ENCODE data around the gene RAB23. TPM values are rescaled to one million over a fixed set of nuclear protein-coding genes. Genes with fewer than 3 reads are reported as not detected.

Gene RAB23
- total RNA-seq, 2 experiments from 2014 or later, result 3.5 to 4.1 TPM

DNA sequence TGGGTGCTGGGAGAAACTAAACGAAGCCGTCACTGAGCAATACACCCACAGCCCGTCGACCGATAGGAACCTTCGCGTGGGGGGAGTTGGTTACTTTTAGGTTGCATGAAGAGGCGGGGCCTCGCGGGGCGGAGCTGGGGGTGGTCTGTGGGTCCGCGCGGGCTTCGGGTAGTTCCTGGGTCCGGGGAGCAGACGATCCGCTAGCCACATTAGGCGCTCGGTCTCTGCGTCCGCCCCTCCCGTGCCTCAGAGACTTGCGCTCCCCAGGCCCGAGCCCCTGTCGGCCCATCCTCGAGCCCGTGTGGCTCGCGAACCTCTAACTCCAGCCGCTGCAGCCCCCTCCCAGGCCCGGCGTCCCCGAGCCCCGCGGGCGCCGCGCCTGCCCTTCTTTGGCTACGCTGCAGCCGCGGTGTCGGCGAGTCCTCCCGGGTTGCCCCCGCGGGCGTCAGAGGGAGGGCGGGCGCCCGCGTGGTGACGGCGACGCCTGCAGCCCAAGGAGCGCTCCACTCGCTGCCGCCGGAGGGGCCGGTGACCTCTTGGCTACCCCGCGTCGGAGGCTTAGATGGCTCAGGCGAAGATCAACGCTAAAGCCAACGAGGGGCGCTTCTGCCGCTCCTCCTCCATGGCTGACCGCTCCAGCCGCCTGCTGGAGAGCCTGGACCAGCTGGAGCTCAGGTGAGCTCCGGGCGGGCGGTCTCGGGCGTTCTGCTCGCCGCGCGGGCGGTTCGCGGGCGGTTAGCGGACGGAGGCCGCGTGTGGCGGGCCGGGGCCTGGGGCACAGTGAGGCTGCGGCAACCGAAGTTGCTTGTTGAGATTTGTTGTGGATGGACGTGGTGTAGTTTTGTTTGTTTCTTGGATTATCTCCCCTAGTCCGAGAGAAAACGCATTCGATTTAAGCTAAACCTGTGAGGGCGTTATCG, 49.7 kb downstream of the RAB23 start, which contains the start of gene BAG2:
Gene BAG2 (plus strand): TSS at position 191 of the 920 bp plus-strand sequence. CDS start 372 bp downstream, at position 563.
- intact Hi-C loops (cut with micrococcal nuclease; ENCODE audit: unreplicated experiment), result loop anchor here (1.0 to 5.0 kb wide), 6 partner anchors 50 to 217 kb away; partner anchors contain the start of genes BEND6, KIAA1586 and RAB23
- ChIA-PET POLR2A (interaction anchor here (0.6 to 2.4 kb wide), 13 partner anchors 10 to 222 kb away, joined by 3 to 11 read pairs (median 3); partner anchors contain the start of genes KIAA1586 and RAB23), CTCF (ENCODE audit: unreplicated experiment) (interaction anchor here (0.6 kb wide), 1 partner anchor 217 kb away, joined by 3 read pairs; the partner anchor contains the start of gene BEND6)
- Histone ChIP-seq H3K9me3 (ENCODE audit: low read length) (no peaks in the 10 kb centered on the region), H3K4me3 (ENCODE audit: low read depth, low read length, poor library complexity, severe bottlenecking) (peak within 1 kb of the TSS; percentile 88), H3K36me3 (ENCODE audit: insufficient read depth, low read length) (peaks cover 30% of the 10 kb centered on the region; the same call in 1 of the 2 replicates), H3K4me2 (ENCODE audit: low read length) (peak within 1 kb of the TSS; percentile 85), H3K4me1 (ENCODE audit: insufficient read depth, low read length, poor library complexity, severe bottlenecking) (peaks cover 20% of the 10 kb centered on the region), H2AFZ (ENCODE audit: low read length) (peak within 1 kb of the TSS; percentile 93), H3K9me2 (ENCODE audit: insufficient read depth, low read length) (no peaks in the 10 kb centered on the region), H3K27ac (ENCODE audit: low read depth, low read length, poor library complexity, severe bottlenecking) (peak within 1 kb of the TSS; percentile 82), H3K79me2 (ENCODE audit: insufficient read depth, low read depth, low read length) (peaks cover 48% of the 10 kb centered on the region), H4K20me1 (ENCODE audit: insufficient read depth, low read length) (peaks cover 11% of the 10 kb centered on the region; the same call in 1 of the 2 replicates)
- peak; percentile 96 for DNase-seq (ENCODE audit: low spot score)
- no TSS peak for BruUV-seq (replicated peaks)
- no peak for TF ChIP-seq EZH2phosphoT487 (IDR thresholded peaks at IDR 0.05; ENCODE audit: borderline replicate concordance, low read depth, low read length)
- TF ChIP-seq, protein P1, sequence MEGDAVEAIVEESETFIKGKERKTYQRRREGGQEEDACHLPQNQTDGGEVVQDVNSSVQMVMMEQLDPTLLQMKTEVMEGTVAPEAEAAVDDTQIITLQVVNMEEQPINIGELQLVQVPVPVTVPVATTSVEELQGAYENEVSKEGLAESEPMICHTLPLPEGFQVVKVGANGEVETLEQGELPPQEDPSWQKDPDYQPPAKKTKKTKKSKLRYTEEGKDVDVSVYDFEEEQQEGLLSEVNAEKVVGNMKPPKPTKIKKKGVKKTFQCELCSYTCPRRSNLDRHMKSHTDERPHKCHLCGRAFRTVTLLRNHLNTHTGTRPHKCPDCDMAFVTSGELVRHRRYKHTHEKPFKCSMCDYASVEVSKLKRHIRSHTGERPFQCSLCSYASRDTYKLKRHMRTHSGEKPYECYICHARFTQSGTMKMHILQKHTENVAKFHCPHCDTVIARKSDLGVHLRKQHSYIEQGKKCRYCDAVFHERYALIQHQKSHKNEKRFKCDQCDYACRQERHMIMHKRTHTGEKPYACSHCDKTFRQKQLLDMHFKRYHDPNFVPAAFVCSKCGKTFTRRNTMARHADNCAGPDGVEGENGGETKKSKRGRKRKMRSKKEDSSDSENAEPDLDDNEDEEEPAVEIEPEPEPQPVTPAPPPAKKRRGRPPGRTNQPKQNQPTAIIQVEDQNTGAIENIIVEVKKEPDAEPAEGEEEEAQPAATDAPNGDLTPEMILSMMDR (conservative IDR thresholded peaks at IDR 0.05; ENCODE audit: low read length), result 0 out of 2 replicates have a peak, but pooled peaks have one; percentile 23

DNA sequence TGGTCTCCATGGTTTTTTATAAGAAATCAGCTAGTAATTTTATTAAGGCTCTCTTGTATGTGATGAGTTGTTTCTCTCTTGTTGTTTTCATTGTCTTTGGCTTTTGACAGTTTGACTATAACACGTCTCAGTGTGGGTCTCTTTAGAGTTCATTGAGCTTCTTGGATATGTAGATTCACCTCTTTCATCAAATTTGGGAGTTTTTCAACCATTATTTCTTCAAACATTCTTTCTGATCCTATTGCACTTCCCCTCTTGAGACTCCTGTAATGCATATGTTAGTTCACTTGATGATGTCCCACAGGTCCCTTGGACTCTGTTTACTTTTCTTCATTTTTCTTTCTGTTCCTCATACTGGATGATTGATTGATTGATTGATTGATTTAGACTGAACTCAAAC, 57.0 kb downstream of the RAB23 start:
- no peak for DNase-seq (ENCODE audit: low spot score)
- intact Hi-C loops (cut with micrococcal nuclease; ENCODE audit: unreplicated experiment), result no loop called here
- Histone ChIP-seq H3K9me2 (ENCODE audit: insufficient read depth, low read length) (no peaks in the 10 kb centered on the region), H3K4me2 (ENCODE audit: low read length) (no peak overlapping the region), H2AFZ (ENCODE audit: low read length) (no peak overlapping the region), H3K4me3 (ENCODE audit: low read depth, low read length, poor library complexity, severe bottlenecking) (no peak overlapping the region), H3K4me1 (ENCODE audit: insufficient read depth, low read length, poor library complexity, severe bottlenecking) (no peaks in the 10 kb centered on the region), H4K20me1 (ENCODE audit: insufficient read depth, low read length) (no peaks in the 10 kb centered on the region), H3K9me3 (ENCODE audit: low read length) (no peaks in the 10 kb centered on the region), H3K79me2 (ENCODE audit: insufficient read depth, low read depth, low read length) (no peaks in the 10 kb centered on the region), H3K27ac (ENCODE audit: low read depth, low read length, poor library complexity, severe bottlenecking) (no peak overlapping the region), H3K36me3 (ENCODE audit: insufficient read depth, low read length) (peaks cover 54% of the 10 kb centered on the region)
- no TSS peak for BruUV-seq (replicated peaks)
- no peak for TF ChIP-seq EZH2phosphoT487 (IDR thresholded peaks at IDR 0.05; ENCODE audit: borderline replicate concordance, low read depth, low read length)
- TF ChIP-seq, protein P1 (conservative IDR thresholded peaks at IDR 0.05; ENCODE audit: low read length), result no peak
- POLR2A ChIA-PET, result interaction anchor here (0.6 to 1.0 kb wide), 2 partner anchors 70 to 638 kb away, joined by 4 to 8 read pairs; no protein-coding TSS in a partner anchor
- CTCF ChIA-PET (ENCODE audit: unreplicated experiment), result no interaction called here
